GM12874 (cell line): ENCODE results near the gene ZPLD1.

Experiments used
- TF ChIP-seq, protein P1 (sequence below): IDR thresholded peaks from 2 replicates; pipeline ENCODE4 v1.5.1; 2011; ENCODE audit warnings: low read depth, mild to moderate bottlenecking, control low read depth, low read length, moderate library complexity; ENCODE audit not compliant: insufficient read depth

The ZPLD1 gene

DNA sequence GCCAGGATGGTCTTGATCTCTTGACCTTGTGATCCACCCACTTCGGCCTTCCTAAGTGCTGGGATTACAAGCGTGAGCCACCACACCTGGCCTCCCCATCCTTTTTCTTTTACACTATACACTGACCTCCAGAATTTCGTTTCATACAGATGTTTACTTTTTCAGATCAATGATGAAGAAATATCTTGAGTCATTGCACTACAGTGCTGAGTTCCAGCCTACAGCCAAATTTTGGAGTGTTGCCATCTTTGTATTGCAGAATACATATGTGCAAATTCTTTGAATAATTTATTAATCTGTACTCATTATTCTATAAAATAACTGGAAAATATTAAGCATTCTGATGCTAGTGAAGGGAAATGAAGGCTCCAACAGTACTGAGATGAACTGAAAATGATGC lies 12.5 kb downstream of the ZPLD1 start:
- TF ChIP-seq, protein P1, sequence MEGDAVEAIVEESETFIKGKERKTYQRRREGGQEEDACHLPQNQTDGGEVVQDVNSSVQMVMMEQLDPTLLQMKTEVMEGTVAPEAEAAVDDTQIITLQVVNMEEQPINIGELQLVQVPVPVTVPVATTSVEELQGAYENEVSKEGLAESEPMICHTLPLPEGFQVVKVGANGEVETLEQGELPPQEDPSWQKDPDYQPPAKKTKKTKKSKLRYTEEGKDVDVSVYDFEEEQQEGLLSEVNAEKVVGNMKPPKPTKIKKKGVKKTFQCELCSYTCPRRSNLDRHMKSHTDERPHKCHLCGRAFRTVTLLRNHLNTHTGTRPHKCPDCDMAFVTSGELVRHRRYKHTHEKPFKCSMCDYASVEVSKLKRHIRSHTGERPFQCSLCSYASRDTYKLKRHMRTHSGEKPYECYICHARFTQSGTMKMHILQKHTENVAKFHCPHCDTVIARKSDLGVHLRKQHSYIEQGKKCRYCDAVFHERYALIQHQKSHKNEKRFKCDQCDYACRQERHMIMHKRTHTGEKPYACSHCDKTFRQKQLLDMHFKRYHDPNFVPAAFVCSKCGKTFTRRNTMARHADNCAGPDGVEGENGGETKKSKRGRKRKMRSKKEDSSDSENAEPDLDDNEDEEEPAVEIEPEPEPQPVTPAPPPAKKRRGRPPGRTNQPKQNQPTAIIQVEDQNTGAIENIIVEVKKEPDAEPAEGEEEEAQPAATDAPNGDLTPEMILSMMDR: no peak

DNA sequence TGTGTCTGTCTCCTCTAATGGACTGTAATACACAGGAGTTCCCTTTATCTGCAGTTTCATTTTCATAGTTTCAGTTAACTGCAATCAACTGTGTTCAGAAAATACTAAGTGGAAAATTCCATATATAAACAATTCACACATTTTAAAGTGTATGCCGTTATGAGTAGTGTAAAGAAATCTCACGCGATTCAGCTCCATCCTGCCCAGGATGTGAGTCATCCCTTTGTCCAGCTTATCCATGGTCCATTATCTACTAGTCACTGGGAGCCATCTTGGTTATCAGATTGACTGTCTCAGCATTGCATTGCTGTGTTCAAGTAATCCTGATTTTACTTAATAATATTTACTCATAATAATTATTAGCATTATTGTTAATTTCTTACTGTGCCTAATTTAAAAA lies 14.5 kb downstream of the ZPLD1 start:
- TF ChIP-seq, protein P1: no peak

DNA sequence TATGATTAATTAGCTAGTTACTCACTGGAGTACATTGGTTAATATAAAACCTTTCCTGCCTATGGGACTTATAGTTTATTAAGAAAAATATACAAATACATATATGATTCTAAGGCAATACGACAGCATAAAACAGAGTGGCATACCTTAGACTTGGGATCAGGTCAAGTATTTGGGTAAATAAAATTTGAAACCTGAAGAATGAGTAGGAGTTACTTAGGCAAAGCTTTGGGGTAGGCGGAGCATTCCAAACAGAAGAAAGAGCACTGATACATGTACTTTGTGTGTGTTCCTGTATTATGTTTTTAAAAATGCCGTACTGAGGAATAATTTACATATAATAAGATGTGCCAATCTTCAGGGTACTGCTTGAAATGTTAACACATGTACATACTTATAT lies 15.1 kb downstream of the ZPLD1 start:
- TF ChIP-seq, protein P1: no peak

DNA sequence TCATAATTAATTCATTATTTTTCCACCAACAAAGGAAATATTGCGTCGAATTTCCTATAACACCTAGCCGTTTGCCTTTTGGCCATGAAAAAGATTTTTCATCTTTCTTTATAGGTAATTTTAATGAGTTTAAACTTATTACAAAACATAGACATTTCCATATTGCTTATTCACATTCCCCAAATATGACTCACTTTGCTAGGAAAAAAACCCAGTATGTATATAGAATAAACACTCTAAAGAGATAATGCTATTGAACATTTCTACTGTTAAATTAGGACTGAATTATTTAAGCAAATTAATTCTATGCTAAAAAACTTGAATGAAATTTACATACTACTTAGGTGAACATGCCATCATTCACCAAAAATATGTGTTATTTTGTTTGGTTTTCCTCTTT lies 16.2 kb downstream of the ZPLD1 start:
- TF ChIP-seq, protein P1: no peak

DNA sequence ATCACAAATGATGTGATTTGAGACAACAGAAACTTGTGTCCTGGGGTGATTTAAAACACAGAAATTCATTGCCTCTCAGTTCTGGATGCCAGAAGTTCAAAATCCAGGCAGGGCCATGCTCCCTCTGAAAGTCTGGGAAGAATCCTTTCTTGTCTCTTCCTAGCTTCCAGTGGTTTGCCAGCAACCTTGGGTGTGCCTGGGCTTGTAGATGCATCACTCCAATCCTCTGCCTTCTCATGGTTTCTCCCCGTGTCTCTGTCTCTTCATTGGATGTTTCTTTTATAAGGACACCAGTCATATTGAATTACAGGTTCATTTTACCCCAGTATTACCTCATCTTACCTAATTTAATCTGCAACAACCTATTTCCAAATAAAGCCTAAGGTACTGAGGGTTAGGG lies 16.7 kb downstream of the ZPLD1 start:
- TF ChIP-seq, protein P1: no peak

DNA sequence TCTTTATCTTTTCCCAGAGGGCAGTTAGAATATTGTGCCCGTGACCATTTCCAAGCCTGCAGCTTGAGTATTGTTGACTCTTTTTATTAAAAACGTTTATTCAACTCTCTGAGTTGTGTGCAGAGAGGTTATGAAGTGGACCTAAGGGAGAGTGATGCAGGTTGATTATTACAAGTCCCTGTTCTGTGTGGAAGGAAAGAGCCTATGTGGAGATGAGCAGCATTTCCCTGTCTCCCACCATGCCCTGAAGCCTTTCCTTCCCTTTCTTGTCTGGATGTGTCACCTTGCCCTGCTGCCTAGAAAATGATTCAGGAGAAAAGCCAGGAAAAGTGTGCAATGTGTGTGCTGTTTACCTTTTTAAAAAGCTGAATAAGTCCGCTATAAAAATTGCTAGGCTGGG lies 19.4 kb downstream of the ZPLD1 start:
- TF ChIP-seq, protein P1: no peak

DNA sequence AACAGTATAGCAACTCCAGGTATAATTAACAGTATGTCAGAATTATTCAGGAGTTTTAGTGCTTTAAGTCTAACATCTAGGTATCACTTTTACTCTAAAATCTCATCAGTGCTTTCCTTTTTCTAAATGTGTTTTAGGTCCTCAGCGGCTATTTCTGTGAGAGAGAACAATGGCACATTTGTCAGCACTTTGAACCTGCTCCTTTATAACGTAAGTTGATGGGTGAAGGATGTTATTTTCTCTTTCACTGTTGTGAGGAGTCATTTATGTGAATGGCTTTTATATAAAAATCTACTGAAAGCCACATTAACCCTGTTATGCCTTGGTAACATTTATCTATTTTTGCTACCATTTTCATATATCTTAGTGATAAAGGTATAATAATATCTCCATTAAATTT lies 22.8 kb downstream of the ZPLD1 start:
- TF ChIP-seq, protein P1: no peak

DNA sequence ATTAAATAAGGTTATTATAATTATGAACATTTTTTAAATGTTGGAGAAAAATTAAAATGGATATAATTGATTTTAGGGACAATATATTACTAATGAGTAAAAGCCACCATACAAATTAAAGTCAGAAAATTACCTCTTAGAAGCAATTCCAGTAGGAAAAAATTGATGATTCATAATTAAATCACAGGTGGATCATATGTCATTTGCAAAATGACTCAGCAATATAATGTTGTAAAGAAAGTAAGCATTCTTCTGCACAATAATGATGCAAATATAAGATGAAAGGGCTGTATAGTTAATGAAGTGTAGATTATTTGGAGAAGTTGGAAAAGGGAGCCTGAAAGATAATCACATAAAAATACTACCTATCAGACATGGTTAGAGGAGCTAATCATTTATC lies 25.8 kb downstream of the ZPLD1 start:
- TF ChIP-seq, protein P1: no peak
